K562 (cell line): Measurements from ENCODE around the gene LANCL1. TPM values are rescaled to one million over a fixed set of nuclear protein-coding genes. Genes with fewer than 3 reads are reported as not detected.
A peak's percentile ranks its signal among the peaks of the same experiment; 100 is the strongest.

Experiments used
- ATAC-seq: fragments of 200-7000 bp; cut with Tn5 transposase; 3 replicates; pipeline ENCODE4 v1.9.1; 2020; ENCODE audit warnings: moderate library complexity
- BruUV-seq: library from RNA; stranded (reverse); fragments of 400-500 nt; replicated peaks from 2 replicates; lab custom pipeline; 2021; lab: Mats Ljungman, UMichigan
- CTCF ChIA-PET: fragments of 300-600 bp; formaldehyde crosslinking; extraction: SDS; loops from one replicate; lab custom pipeline; 2021; ENCODE audit warnings: low intra/inter-chr PET ratio; lab: Yijun Ruan, JAX
- POLR2A ChIA-PET: fragments of 300-600, 350-650 bp; sonication (Branson Sonifier 250); formaldehyde crosslinking; extraction: SDS; loops from one replicate; lab custom pipeline; 2021; ENCODE audit warnings: antibody characterized with exemption, inconsistent platforms; lab: Yijun Ruan, JAX
- DNase-seq, 4 experiments: peaks; one replicate each; pipeline versions ENCODE4 v3.0.0 to v3.0.0-alpha.2; 2011 to 2018; ENCODE audit warnings: low spot score in 3 of 4, mixed read lengths in 3 of 4; ENCODE audit errors: extremely low read depth in 1 of 4
- FAIRE-seq: peaks from 2 replicates; lab custom pipeline; 2011; peaks lifted over from hg19 to GRCh38; lab: Jason Lieb, UNC
- H2AFZ ChIP-seq: 2 replicates; pipeline ENCODE4 v1.6.0; 2011; ENCODE audit warnings: low read depth, low read length, control low read depth, inconsistent platforms
- H3K27ac ChIP-seq: fragments of 200-600 bp; 3 replicates; pipeline ENCODE4 v1.8.0; 2011; ENCODE audit warnings: low read depth, mild to moderate bottlenecking, control low read depth, inconsistent platforms, low read length, moderate library complexity, mixed read lengths; ENCODE audit errors: extremely low read depth
- H3K27me3 ChIP-seq, 2 experiments: fragments of 300-600 bp in 1 of 2; 2 replicates in 1 of 2; 3 replicates in 1 of 2; pipeline versions ENCODE4 v1.6.0 to v1.8.0; 2011; ENCODE audit warnings: inconsistent platforms in 2 of 2, low read length in 2 of 2, mild to moderate bottlenecking in 1 of 2, mixed read lengths in 1 of 2, moderate library complexity in 1 of 2; ENCODE audit not compliant: control insufficient read depth in 2 of 2, insufficient read depth in 2 of 2
- H3K36me3 ChIP-seq: fragments of 300-600 bp; 3 replicates; pipeline ENCODE4 v1.8.0; 2011; ENCODE audit warnings: mild to moderate bottlenecking, low read length, inconsistent platforms; ENCODE audit not compliant: control insufficient read depth, insufficient read depth
- H3K4me1 ChIP-seq, 2 experiments: fragments of 200-600 bp in 1 of 2; replicated peaks in 1 of 2; 2 replicates in 1 of 2; 3 replicates in 1 of 2; pipeline versions ENCODE4 v1.5.1 to v1.8.0; 2011; ENCODE audit warnings: inconsistent platforms in 2 of 2, low read length in 2 of 2, mild to moderate bottlenecking in 1 of 2, mixed read lengths in 1 of 2, moderate library complexity in 1 of 2; ENCODE audit not compliant: control insufficient read depth in 2 of 2, insufficient read depth in 2 of 2
- H3K4me2 ChIP-seq: 2 replicates; pipeline ENCODE4 v1.6.1; 2011; ENCODE audit warnings: low read length, control low read depth, inconsistent platforms, mixed read lengths; ENCODE audit not compliant: insufficient read depth
- H3K4me3 ChIP-seq: fragments of 200-600 bp; sonication (generic), shearing (Covaris generic); 2 replicates; pipeline ENCODE4 v1.5.1; 2016; ENCODE audit warnings: control low read depth, inconsistent platforms
- H3K79me2 ChIP-seq: fragments of 200-600 bp; 3 replicates; pipeline ENCODE4 v1.8.0; 2011; ENCODE audit warnings: low read length, inconsistent platforms; ENCODE audit not compliant: control insufficient read depth, insufficient read depth
- H3K9ac ChIP-seq, 2 experiments: 2 replicates each; pipeline versions ENCODE4 v1.6.0 to v1.6.1; 2011; ENCODE audit warnings: low read depth in 2 of 2, low read length in 2 of 2, control low read depth in 1 of 2, inconsistent platforms in 1 of 2, mild to moderate bottlenecking in 1 of 2, mixed read lengths in 1 of 2; ENCODE audit not compliant: insufficient read depth in 1 of 2
- H3K9me1 ChIP-seq: one replicate; pipeline ENCODE4 v1.6.0; 2011; ENCODE audit warnings: inconsistent platforms, mild to moderate bottlenecking, low read length, moderate library complexity; ENCODE audit not compliant: control insufficient read depth, insufficient read depth
- H3K9me3 ChIP-seq: replicated peaks from 2 replicates; pipeline ENCODE4 v1.5.1; 2011; ENCODE audit warnings: low read depth, low read length, inconsistent platforms; ENCODE audit not compliant: control insufficient read depth, insufficient read depth
- H4K20me1 ChIP-seq: replicated peaks from 2 replicates; pipeline ENCODE4 v1.6.1; 2011; ENCODE audit warnings: low read length, inconsistent platforms, mixed read lengths; ENCODE audit not compliant: control insufficient read depth, insufficient read depth
- CHD7 ChIP-seq: fragments of 200-600 bp; sonication (generic); IDR thresholded peaks from one replicate; pipeline ENCODE4 v1.6.1; 2012; ENCODE audit warnings: mild to moderate bottlenecking, low read depth, low read length, inconsistent platforms
- HEY1 ChIP-seq: fragments of 250-450 bp; sonication (Bioruptor Pico); IDR thresholded peaks from 2 replicates; pipeline ENCODE4 v1.5.0; 2020; ENCODE audit warnings: mild to moderate bottlenecking, moderate library complexity, borderline replicate concordance
- KLF16 ChIP-seq: IDR thresholded peaks from 2 replicates; pipeline ENCODE4 v1.6.1; 2016; ENCODE audit warnings: antibody characterized with exemption
- SOX6 ChIP-seq: fragments of 450-650 bp; IDR thresholded peaks from 2 replicates; pipeline ENCODE4 v1.6.1; 2014; ENCODE audit warnings: mild to moderate bottlenecking
- TOE1 ChIP-seq, 2 experiments: fragments of 450-650 bp in 1 of 2; sonication (generic) in 1 of 2; formaldehyde crosslinking in 1 of 2; IDR thresholded peaks; 2 replicates each; pipeline versions ENCODE4 v1.7.1 to v1.8.0; 2016 to 2022; ENCODE audit warnings: borderline replicate concordance in 2 of 2, mild to moderate bottlenecking in 2 of 2, antibody characterized with exemption in 1 of 2, inconsistent platforms in 1 of 2, low read depth in 1 of 2, missing genetic modification reagents in 1 of 2, moderate library complexity in 1 of 2
- ZNF551 ChIP-seq: fragments of 250-450 bp; sonication (Bioruptor Pico); IDR thresholded peaks from 2 replicates; pipeline ENCODE4 v1.5.0; 2021; ENCODE audit warnings: mild to moderate bottlenecking, moderate library complexity
- WGBS: fragments of 100-300 bp; shearing (Covaris generic); methylation state at CpG from one replicate; pipeline ENCODE4 v1.1.6; 2016; ENCODE audit warnings: low coverage, mixed read lengths; ENCODE audit not compliant: insufficient coverage; ENCODE audit errors: missing lambda C conversion rate; 5-methylcytosine and 5-hydroxymethylcytosine counted together
- in situ Hi-C: fragments of 300-500 bp; cut with MboI; formaldehyde crosslinking; loops from 4 replicates; pipeline ENCODE4 v1.15.0; 2018; ENCODE audit warnings: inconsistent platforms, mixed read lengths
- intact Hi-C: fragments of 100-400 bp; cut with micrococcal nuclease; formaldehyde crosslinking; loops from 2 replicates; pipeline ENCODE4 v1.14.2; 2022
- polyA plus RNA-seq, 8 experiments: library from polyadenylated mRNA; depleted of rRNA in 4 of 8; stranded (reverse) in 5 of 8; unstranded in 3 of 8; fragments of >200 nt; fragmentation: Nextera tagmentation in 2 of 8; fragmentation: Illumina TruSeq in 1 of 8; extraction: Ambion mirVana in 2 of 8; extraction: Trizol in 1 of 8; gene quantifications; 2 replicates each; pipeline versions ENCODE4 v1.2.1 to v1.2.3, GENCODE V29; 2011 to 2014; ENCODE audit warnings: inconsistent platforms in 1 of 8, missing spikeins in 1 of 8
- total RNA-seq, 7 experiments: library from RNA; depleted of rRNA in 6 of 7; stranded (reverse); fragments of >200 nt in 6 of 7; fragmentation: Illumina TruSeq in 2 of 7; extraction: Trizol in 2 of 7; gene quantifications; 2 replicates each; pipeline versions ENCODE4 v1.2.1 to v1.2.3, GENCODE V29; 2011 to 2021; ENCODE audit warnings: low replicate concordance in 1 of 7

Gene LANCL1
- total and polyA plus RNA-seq, 9 of the 15 experiments (the other 6 are each of a cell fraction or from before 2014, with no cell fraction given), result 15.3 to 56.3 (median 30.1) TPM

- Histone ChIP-seq H3K79me2 (peaks cover 9% of the 10 kb centered on the region), H3K4me2 (peak overlapping the region; percentile 82), H3K27me3 (no peaks in the 10 kb centered on the region), H3K4me3 (peak overlapping the region; percentile 71), H2AFZ (peak overlapping the region; percentile 94), H3K27ac (peak overlapping the region; percentile 73), H3K36me3 (peaks cover 4% of the 10 kb centered on the region; the same call in 1 of the 3 replicates), H3K9me3 (no peaks in the 10 kb centered on the region), H3K9me1 (no peaks in the 10 kb centered on the region), H4K20me1 (no peaks in the 10 kb centered on the region), H3K4me1 (peaks cover 0 to 4% of the 10 kb centered on the region in 2 experiments; a peak in 3 of 5 replicates), H3K9ac (peak overlapping the region; percentile 50 to 62; a peak in 3 of 4 replicates)
- intact Hi-C loops (no loop called here), in situ Hi-C loops (no loop called here)
- ATAC-seq, result peak; percentile 77
- WGBS, result 10% methylated on average over 3 of the region's 3 CpGs
- POLR2A ChIA-PET, result no interaction called here
- BruUV-seq, result no TSS peak
- DNase-seq, result peak; percentile 49 to 67 (median 55)
- CTCF ChIA-PET, result no interaction called here
- FAIRE-seq, result peak; percentile 37
- no peak for TF ChIP-seq ZNF551 (CRISPR knock-in tag)
- no peak for TF ChIP-seq SOX6
- 0 out of 2 replicates have a peak, but pooled peaks have one; percentile 21 for TF ChIP-seq TOE1 (IDR thresholded peaks at IDR 0.05; ENCODE audit: borderline replicate concordance)
- no peak for TF ChIP-seq TOE1 (CRISPR knock-in tag; IDR thresholded peaks at IDR 0.05; ENCODE audit: borderline replicate concordance, low read depth)
- 0 out of 2 replicates have a peak, but pooled peaks have one; percentile 23 for TF ChIP-seq KLF16
- no peak for TF ChIP-seq HEY1 (CRISPR knock-in tag)
- no peak for TF ChIP-seq CHD7
These were observed 937 bp upstream of the LANCL1 start for GRCh38 chr2:210477496-210477895.
